Mesenchymal stem cell (in vitro differentiated cells and primary cell): ENCODE results near the gene FAM78B.

Experiments used
- DNase-seq: peaks from one replicate; pipeline ENCODE4 v3.0.0-alpha.2; 2013
- H2AFZ ChIP-seq: one replicate; pipeline ENCODE4 v1.6.1; 2013; ENCODE audit warnings: low read depth, mild to moderate bottlenecking, control low read depth, inconsistent platforms, low read length, moderate library complexity
- H2AK5ac ChIP-seq: 2 replicates; pipeline ENCODE4 v1.6.1; 2013; ENCODE audit warnings: low read length, moderate library complexity, mild to moderate bottlenecking, inconsistent platforms; ENCODE audit not compliant: severe bottlenecking
- H2BK120ac ChIP-seq: one replicate; pipeline ENCODE4 v1.6.1; 2013; ENCODE audit warnings: low read depth, mild to moderate bottlenecking, inconsistent platforms, low read length, moderate library complexity
- H2BK12ac ChIP-seq, 2 experiments: one replicate each; pipeline ENCODE4 v1.6.1; 2013; ENCODE audit warnings: inconsistent platforms in 2 of 2, low read length in 2 of 2, mild to moderate bottlenecking in 2 of 2, moderate library complexity in 2 of 2, control low read depth in 1 of 2
- H2BK15ac ChIP-seq: one replicate; pipeline ENCODE4 v1.6.1; 2013; ENCODE audit warnings: mild to moderate bottlenecking, low read depth, inconsistent platforms; ENCODE audit not compliant: poor library complexity, severe bottlenecking
- H2BK5ac ChIP-seq: 2 replicates; pipeline ENCODE4 v1.6.1; 2013; ENCODE audit warnings: low read depth, mild to moderate bottlenecking, low read length, control low read depth, inconsistent platforms; ENCODE audit not compliant: poor library complexity, severe bottlenecking
- H3K14ac ChIP-seq, 2 experiments: one replicate each; pipeline ENCODE4 v1.6.1; 2013; ENCODE audit warnings: inconsistent platforms in 2 of 2, low read length in 2 of 2, control low read depth in 1 of 2, mild to moderate bottlenecking in 1 of 2, moderate library complexity in 1 of 2
- H3K18ac ChIP-seq, 2 experiments: one replicate each; pipeline ENCODE4 v1.6.1; 2013; ENCODE audit warnings: inconsistent platforms in 2 of 2, low read length in 2 of 2, control low read depth in 1 of 2, low read depth in 1 of 2, mild to moderate bottlenecking in 1 of 2
- H3K23ac ChIP-seq, 2 experiments: one replicate each; pipeline ENCODE4 v1.6.1; 2013; ENCODE audit warnings: inconsistent platforms in 2 of 2, low read length in 2 of 2, mild to moderate bottlenecking in 2 of 2, moderate library complexity in 2 of 2, control low read depth in 1 of 2
- H3K27ac ChIP-seq: 2 replicates; pipeline ENCODE4 v1.5.1; 2013; ENCODE audit warnings: mild to moderate bottlenecking, moderate library complexity, low read length, control low read depth, inconsistent platforms; ENCODE audit not compliant: poor library complexity, severe bottlenecking
- H3K27me3 ChIP-seq, 2 experiments: 2 replicates each; pipeline versions ENCODE4 v1.6.1 to v1.7.0; 2013; ENCODE audit warnings: low read length in 2 of 2, mild to moderate bottlenecking in 2 of 2, moderate library complexity in 2 of 2, control low read depth in 1 of 2, inconsistent platforms in 1 of 2; ENCODE audit not compliant: control insufficient read depth in 1 of 2, insufficient read depth in 1 of 2
- H3K36me3 ChIP-seq, 2 experiments: 2 replicates each; pipeline versions ENCODE4 v1.6.1 to v1.7.0; 2013; ENCODE audit warnings: low read length in 2 of 2, control low read depth in 1 of 2, inconsistent platforms in 1 of 2, low read depth in 1 of 2, mild to moderate bottlenecking in 1 of 2; ENCODE audit not compliant: insufficient read depth in 2 of 2, control insufficient read depth in 1 of 2
- H3K4ac ChIP-seq, 2 experiments: one replicate each; pipeline ENCODE4 v1.6.1; 2013; ENCODE audit warnings: inconsistent platforms in 2 of 2, low read length in 2 of 2, mild to moderate bottlenecking in 2 of 2, moderate library complexity in 2 of 2, control low read depth in 1 of 2, low read depth in 1 of 2
- H3K4me1 ChIP-seq: 2 replicates; pipeline ENCODE4 v1.6.1; 2013; ENCODE audit warnings: low read depth, low read length, control low read depth; ENCODE audit not compliant: control insufficient read depth, insufficient read depth
- H3K4me2 ChIP-seq: 2 replicates; pipeline ENCODE4 v1.6.1; 2013; ENCODE audit warnings: low read length, mild to moderate bottlenecking, inconsistent platforms; ENCODE audit not compliant: poor library complexity, severe bottlenecking
- H3K4me3 ChIP-seq, 2 experiments: 2 replicates each; pipeline versions ENCODE4 v1.5.1 to v1.7.0; 2013; ENCODE audit warnings: low read length in 2 of 2, mild to moderate bottlenecking in 2 of 2, control low read depth in 1 of 2, low read depth in 1 of 2; ENCODE audit not compliant: insufficient read depth in 1 of 2
- H3K79me1 ChIP-seq: replicated peaks from 2 replicates; pipeline ENCODE4 v1.6.1; 2013; ENCODE audit warnings: mild to moderate bottlenecking, control low read depth, low read length, inconsistent platforms; ENCODE audit not compliant: poor library complexity, severe bottlenecking
- H3K9ac ChIP-seq: 2 replicates; pipeline ENCODE4 v1.7.0; 2013; ENCODE audit warnings: mild to moderate bottlenecking, low read length, moderate library complexity
- H3K9me3 ChIP-seq: 2 replicates; pipeline ENCODE4 v1.7.0; 2013; ENCODE audit warnings: mild to moderate bottlenecking, low read length; ENCODE audit not compliant: control insufficient read depth
- H4K8ac ChIP-seq: one replicate; pipeline ENCODE4 v1.6.1; 2013; ENCODE audit warnings: inconsistent platforms, mild to moderate bottlenecking, low read length, moderate library complexity
- H4K91ac ChIP-seq: one replicate; pipeline ENCODE4 v1.6.1; 2013; ENCODE audit warnings: mild to moderate bottlenecking, low read length, inconsistent platforms
- WGBS: methylation state at CpG from one replicate; pipeline ENCODE4 v1.1.7; 2013; ENCODE audit warnings: mixed read lengths; 5-methylcytosine and 5-hydroxymethylcytosine counted together

FAM78B gene

DNA sequence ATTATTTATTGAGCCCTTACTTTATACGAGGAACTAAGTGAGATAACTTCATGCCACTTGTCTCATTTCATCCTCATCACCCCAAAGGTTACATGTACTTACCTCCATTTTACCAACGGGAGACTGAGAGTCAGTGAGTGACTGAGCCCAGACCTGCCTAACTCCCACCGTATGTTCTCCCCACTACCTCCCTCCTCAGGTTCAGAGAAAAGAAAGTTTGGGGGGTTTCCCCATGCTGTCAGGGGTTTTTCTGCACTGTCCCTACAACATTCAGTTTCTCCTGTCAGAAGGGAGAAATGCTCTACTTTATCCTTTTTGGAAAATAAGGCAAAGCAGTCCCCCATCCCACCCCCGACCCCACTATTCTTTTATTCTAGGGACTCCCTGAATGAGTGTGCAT, 32.9 kb downstream of the FAM78B start:
- H3K36me3 ChIP-seq = no peaks in the 10 kb centered on the region
- no peak overlapping the region for H2BK5ac ChIP-seq
- H3K14ac ChIP-seq = no peak overlapping the region
- no peak overlapping the region for H2AFZ ChIP-seq
- no peak overlapping the region for H3K4me3 ChIP-seq
- no peak overlapping the region for H3K4me2 ChIP-seq
- no peak overlapping the region for H2BK15ac ChIP-seq
- H3K4ac ChIP-seq = no peak overlapping the region
- H4K91ac ChIP-seq = no peak overlapping the region
- no peak overlapping the region for H2BK120ac ChIP-seq
- no peak overlapping the region for H3K9ac ChIP-seq
- H3K9me3 ChIP-seq = no peaks in the 10 kb centered on the region
- no peak overlapping the region for H2AK5ac ChIP-seq
- H3K18ac ChIP-seq = no peak overlapping the region
- no peak for DNase-seq
- H3K79me1 ChIP-seq = no peaks in the 10 kb centered on the region
- no peak overlapping the region for H3K27ac ChIP-seq
- H4K8ac ChIP-seq = no peak overlapping the region
- H3K23ac ChIP-seq = no peak overlapping the region
- no peak overlapping the region for H2BK12ac ChIP-seq
- H3K27me3 ChIP-seq = no peaks in the 10 kb centered on the region
- H3K4me1 ChIP-seq = no peaks in the 10 kb centered on the region
- WGBS = 76% methylated on average over 3 of the region's 4 CpGs

DNA sequence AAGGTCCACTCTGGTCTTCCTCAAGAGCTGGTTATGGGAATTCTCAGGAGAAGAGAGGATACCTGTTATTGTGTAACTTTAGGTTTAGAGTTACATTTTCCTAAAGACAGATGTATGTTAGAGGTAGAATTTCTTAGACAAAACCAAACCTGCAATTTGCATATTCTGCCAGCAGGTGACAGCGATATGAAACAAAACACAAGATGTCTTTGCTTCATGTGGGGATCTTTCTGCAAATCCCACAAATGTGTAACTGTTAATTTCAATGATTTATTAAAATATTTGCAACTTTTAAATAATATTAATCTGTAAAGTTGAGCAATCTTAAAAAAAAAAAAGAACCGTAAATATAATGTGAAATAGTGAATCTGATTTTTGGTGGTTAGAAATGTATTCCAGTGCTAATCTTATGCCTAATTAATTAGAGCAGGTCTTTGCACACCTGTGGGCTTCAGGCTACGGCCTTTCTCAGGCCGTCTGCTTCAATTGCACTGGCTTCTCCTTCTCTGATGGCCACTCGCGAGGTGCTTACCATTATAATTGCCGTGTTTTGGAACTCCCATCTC, 33.4 kb downstream of the FAM78B start:
- no peak overlapping the region for H2BK12ac ChIP-seq
- H3K4me3 ChIP-seq = no peak overlapping the region
- H4K91ac ChIP-seq = no peak overlapping the region
- H2BK5ac ChIP-seq = no peak overlapping the region
- H3K27ac ChIP-seq = no peak overlapping the region
- WGBS = 84% methylated on average over 6 of the region's 7 CpGs
- no peak overlapping the region for H2BK120ac ChIP-seq
- H4K8ac ChIP-seq = no peak overlapping the region
- no peak overlapping the region for H3K9ac ChIP-seq
- H2AFZ ChIP-seq = no peak overlapping the region
- H3K4me1 ChIP-seq = no peaks in the 10 kb centered on the region
- no peak overlapping the region for H3K23ac ChIP-seq
- no peak overlapping the region for H3K18ac ChIP-seq
- H3K36me3 ChIP-seq = no peaks in the 10 kb centered on the region
- no peak overlapping the region for H3K14ac ChIP-seq
- H3K4ac ChIP-seq = no peak overlapping the region
- H2BK15ac ChIP-seq = no peak overlapping the region
- H3K4me2 ChIP-seq = no peak overlapping the region
- H3K79me1 ChIP-seq = no peaks in the 10 kb centered on the region
- no peak overlapping the region for H2AK5ac ChIP-seq
- H3K27me3 ChIP-seq = no peaks in the 10 kb centered on the region
- no peaks in the 10 kb centered on the region for H3K9me3 ChIP-seq
- no peak for DNase-seq

DNA sequence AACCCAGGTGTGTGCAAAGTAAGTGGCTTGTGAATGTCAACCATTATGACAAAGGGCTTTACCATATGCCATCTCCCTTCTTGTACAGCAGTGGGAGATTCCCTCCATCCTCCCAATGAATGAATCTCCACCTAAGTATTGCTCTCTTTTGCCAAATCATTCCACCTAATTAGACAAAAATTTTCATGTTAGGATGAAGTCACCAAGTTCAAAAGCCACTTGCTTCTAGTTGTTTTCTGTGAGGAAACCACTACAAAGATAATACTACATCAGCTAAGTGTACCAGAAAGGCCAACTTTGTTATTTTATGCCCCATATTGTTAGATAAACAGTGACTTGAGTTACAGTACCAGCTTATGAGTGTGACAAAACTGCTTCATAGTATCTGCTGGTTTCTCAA, 34.3 kb downstream of the FAM78B start:
- Histone ChIP-seq H3K27me3 (no peaks in the 10 kb centered on the region), H4K8ac (no peak overlapping the region), H3K9me3 (no peaks in the 10 kb centered on the region)

DNA sequence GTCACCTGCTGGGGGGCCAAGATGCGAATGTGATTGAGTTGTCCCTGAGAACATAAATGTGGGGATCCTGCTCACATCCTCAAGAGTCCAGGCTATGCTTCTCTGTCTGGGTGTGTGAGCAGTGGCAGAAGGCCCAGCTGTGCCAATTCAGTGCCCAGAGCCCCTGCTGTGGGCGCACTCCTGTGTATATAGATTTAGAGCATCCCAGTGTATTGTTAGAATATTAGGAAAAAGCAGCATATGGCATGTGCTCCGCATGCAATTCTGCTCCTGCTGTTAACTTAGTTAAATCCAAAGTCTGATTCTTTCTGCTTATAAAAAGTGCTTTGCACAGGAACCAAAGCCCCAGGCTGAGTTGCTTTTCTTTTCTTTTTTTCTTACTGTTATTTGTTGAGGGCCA, 37.8 kb downstream of the FAM78B start:
- H4K91ac ChIP-seq = no peak overlapping the region
- no peak overlapping the region for H3K27ac ChIP-seq
- WGBS = 83% methylated on average over 3 of the region's 3 CpGs
- H3K36me3 ChIP-seq = no peaks in the 10 kb centered on the region
- H3K27me3 ChIP-seq = no peaks in the 10 kb centered on the region
- no peaks in the 10 kb centered on the region for H3K79me1 ChIP-seq
- H3K4ac ChIP-seq = no peak overlapping the region
- H3K9me3 ChIP-seq = no peaks in the 10 kb centered on the region
- no peak overlapping the region for H2AK5ac ChIP-seq
- no peak overlapping the region for H3K4me2 ChIP-seq
- DNase-seq = no peak
- H2BK12ac ChIP-seq = no peak overlapping the region
- no peak overlapping the region for H2BK120ac ChIP-seq
- no peak overlapping the region for H4K8ac ChIP-seq
- no peak overlapping the region for H3K14ac ChIP-seq
- no peak overlapping the region for H3K23ac ChIP-seq
- H2AFZ ChIP-seq = no peak overlapping the region
- H3K9ac ChIP-seq = no peak overlapping the region
- H2BK5ac ChIP-seq = no peak overlapping the region
- no peak overlapping the region for H3K18ac ChIP-seq
- no peak overlapping the region for H2BK15ac ChIP-seq
- H3K4me1 ChIP-seq = no peaks in the 10 kb centered on the region
- H3K4me3 ChIP-seq = no peak overlapping the region

More for the DNA sequence above, 34.3 kb downstream of the FAM78B start:
- Histone ChIP-seq H3K79me1 (no peaks in the 10 kb centered on the region), H3K27ac (no peak overlapping the region), H2BK5ac (no peak overlapping the region), H2BK15ac (no peak overlapping the region), H3K9ac (no peak overlapping the region), H3K36me3 (no peaks in the 10 kb centered on the region), H3K18ac (no peak overlapping the region), H3K23ac (no peak overlapping the region), H3K4me1 (no peaks in the 10 kb centered on the region), H3K4ac (no peak overlapping the region), H2AK5ac (no peak overlapping the region), H2BK12ac (no peak overlapping the region), H2BK120ac (no peak overlapping the region), H2AFZ (no peak overlapping the region), H3K4me2 (no peak overlapping the region), H4K91ac (no peak overlapping the region), H3K4me3 (no peak overlapping the region), H3K14ac (no peak overlapping the region)
- no peak for DNase-seq
